Kidney tubule cell (primary cell): ENCODE results near the gene IAPP.
"Not testable (repeated sequence)": the region's sequence is repeated elsewhere in the genome, so short reads cannot be mapped to it uniquely, and the experiment has no call there.

ENCODE experiments used
- DNase-seq: peaks from one replicate; pipeline ENCODE4 v3.0.0-alpha.2; 2018; ENCODE audit warnings: low spot score

The IAPP gene

GRCh38 chr12:21372602-21373001 lies at the start of gene IAPP:
TSS of gene IAPP (plus strand) at chr12:21372902. CDS start at chr12:21373352, 450 bp downstream.
- DNase-seq = no peak

- DNase-seq = no peak
These were observed 49.0 kb upstream of the IAPP start for GRCh38 chr12:21323736-21324135.

GRCh38 chr12:21324551-21324950 lies 48.2 kb upstream of the IAPP start:
- no peak for DNase-seq

GRCh38 chr12:21328578-21328977 lies 44.1 kb upstream of the IAPP start:
- no peak for DNase-seq

- DNase-seq = peak; percentile 16
These were observed 41.9 kb upstream of the IAPP start for GRCh38 chr12:21330682-21331253.

GRCh38 chr12:21334771-21335325 lies 37.9 kb upstream of the IAPP start, which contains the start of gene SLCO1A2:
TSS of gene SLCO1A2 (minus strand) at chr12:21334917. CDS start at chr12:21334647, 270 bp downstream.
- no peak for DNase-seq

- no peak for DNase-seq
These were observed 36.0 kb upstream of the IAPP start for GRCh38 chr12:21336656-21337055.

GRCh38 chr12:21337453-21337852 lies 35.2 kb upstream of the IAPP start:
- no peak for DNase-seq

GRCh38 chr12:21337959-21338744 lies 34.5 kb upstream of the IAPP start:
- no peak for DNase-seq

GRCh38 chr12:21339921-21340320 lies 32.8 kb upstream of the IAPP start:
- DNase-seq = no peak

- no peak for DNase-seq
These were observed 32.3 kb upstream of the IAPP start for GRCh38 chr12:21340403-21340802.

- DNase-seq = no peak
These were observed 30.9 kb upstream of the IAPP start for GRCh38 chr12:21341769-21342168.

GRCh38 chr12:21343636-21344035 lies 29.1 kb upstream of the IAPP start:
- DNase-seq = no peak

- DNase-seq = no peak
These were observed 26.0 kb upstream of the IAPP start for GRCh38 chr12:21346542-21347205.

- DNase-seq = no peak
These were observed 21.7 kb upstream of the IAPP start for GRCh38 chr12:21350975-21351374.

- DNase-seq = no peak
These were observed 19.2 kb upstream of the IAPP start for GRCh38 chr12:21353487-21353886.

- DNase-seq = no peak
These were observed 18.8 kb upstream of the IAPP start for GRCh38 chr12:21353948-21354347.

GRCh38 chr12:21354641-21355040 lies 18.1 kb upstream of the IAPP start:
- DNase-seq = peak; percentile 5

GRCh38 chr12:21360632-21361031 lies 12.1 kb upstream of the IAPP start:
- DNase-seq = not testable (repeated sequence)

- DNase-seq = no peak
These were observed 3.3 kb upstream of the IAPP start for GRCh38 chr12:21369141-21369980.

GRCh38 chr12:21370845-21371449 lies 1.8 kb upstream of the IAPP start:
- no peak for DNase-seq
